Ramos (cell line): Measurements from ENCODE around the gene PSMC5.
"Not testable (repeated sequence)": the region's sequence is repeated elsewhere in the genome, so short reads cannot be mapped to it uniquely, and the experiment has no call there.

Source experiments
- in situ Hi-C: fragments of 300-500 bp; cut with MboI; formaldehyde crosslinking; loops from one replicate; pipeline ENCODE4 v1.14.3; 2022; ENCODE audit warnings: low sequenced_read_pairs; ENCODE audit not compliant: unreplicated experiment

The PSMC5 gene

DNA sequence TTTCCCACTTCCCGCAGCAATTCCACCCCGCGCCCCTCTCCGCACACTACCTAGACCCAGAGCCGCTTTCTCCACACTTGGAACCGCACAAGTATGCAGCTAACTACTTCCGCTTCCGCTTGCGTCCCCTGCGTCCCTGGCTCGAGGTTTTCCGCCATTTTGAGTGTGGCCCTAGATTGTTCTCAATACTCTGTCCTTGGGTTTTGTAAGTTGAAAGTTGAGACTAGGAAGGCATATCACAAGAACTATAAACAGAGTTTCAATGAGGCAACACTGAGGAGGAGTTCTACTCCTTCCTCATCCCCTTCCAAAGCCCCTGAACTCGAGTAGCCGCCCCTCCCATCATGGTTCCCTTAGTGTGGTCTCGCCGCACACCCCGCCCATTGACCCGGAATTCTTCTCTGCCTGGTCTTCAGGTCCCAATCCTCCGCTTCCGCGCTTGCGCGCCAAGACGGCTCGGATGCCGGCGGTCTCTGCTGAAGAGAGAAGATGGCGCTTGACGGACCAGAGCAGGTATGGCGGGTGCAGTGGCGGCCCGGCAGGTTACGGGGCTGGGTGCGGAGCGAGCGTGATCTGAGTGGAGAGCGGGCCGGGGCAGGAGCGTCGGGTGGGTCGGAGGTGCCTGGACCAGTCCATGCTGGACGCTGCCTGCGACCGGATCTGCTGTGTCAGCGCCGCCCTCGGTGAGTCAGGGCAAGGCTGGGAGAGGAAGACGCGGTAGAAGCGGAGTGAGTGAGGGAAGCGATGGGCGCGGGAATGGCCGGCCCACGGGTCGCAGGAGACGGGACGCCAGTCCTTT lies at the start of gene PSMC5, which contains the start of gene FTSJ3:
TSS of gene PSMC5 (plus strand) at position 430 of the 799 bp plus-strand sequence. CDS start at position 490, 60 bp downstream.
TSS of gene FTSJ3 (minus strand) at position 662 of the 799 bp plus-strand sequence. CDS start 761 bp downstream, outside the sequence.
- in situ Hi-C loops, result no loop called here

DNA sequence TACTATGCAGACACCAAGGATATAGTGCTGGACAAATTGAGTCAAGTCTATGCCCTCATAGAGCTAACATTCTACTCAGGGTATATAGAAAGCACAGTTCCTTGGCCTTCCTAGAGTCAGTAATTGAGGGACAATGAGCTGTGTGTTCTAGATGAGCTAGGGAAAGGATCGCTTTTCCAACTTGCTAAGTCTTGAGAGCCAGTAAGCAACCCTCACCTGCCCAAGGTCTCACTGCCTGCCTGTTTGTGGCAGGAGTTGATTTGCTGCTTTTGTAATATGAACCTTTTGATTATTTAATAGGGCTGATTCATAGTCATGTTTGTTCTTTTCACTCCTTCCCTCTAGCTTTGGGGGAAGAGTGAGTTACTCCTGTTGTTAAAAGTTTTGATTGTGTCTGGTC lies 46.7 kb upstream of the PSMC5 start:
- in situ Hi-C loops, result no loop called here

DNA sequence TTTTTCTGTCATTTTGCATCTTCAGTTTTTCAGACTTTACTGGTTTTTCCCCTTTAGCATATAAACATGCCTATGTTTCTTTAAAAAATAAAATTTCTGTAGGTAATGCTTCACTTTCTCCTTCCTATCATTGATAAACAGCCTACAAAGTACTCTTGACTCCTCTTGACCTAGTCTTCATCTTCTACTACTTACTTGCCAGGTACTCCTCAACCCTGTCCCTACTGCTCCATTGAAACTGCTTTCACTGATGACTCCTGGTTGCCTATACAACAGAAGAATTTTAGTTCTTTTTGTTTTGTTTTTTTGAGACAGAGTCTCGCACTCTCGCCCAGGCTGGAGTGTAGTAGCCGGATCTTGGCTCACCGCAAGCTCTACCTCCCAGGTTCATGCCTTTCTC lies 46.3 kb upstream of the PSMC5 start:
- in situ Hi-C loops, result no loop called here

DNA sequence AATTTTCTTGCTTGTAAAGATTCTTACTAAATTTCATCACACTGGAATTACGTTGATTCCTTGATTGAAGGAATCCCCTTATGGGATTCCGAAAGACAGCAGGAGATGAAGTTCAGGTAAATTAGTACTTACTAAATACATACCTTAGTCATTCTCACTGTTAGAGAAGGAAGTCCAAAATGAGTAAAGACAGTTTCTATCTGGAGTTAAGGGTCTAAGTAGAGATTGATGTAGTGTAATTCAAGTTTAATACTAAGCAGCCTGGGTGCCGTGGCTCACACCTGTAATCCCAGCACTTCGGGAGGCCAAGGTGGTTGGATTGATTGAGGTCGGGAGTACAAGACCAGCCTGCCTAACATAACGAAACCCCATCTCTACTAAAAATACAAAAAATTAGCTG lies 43.7 kb upstream of the PSMC5 start:
- in situ Hi-C loops, result no loop called here

DNA sequence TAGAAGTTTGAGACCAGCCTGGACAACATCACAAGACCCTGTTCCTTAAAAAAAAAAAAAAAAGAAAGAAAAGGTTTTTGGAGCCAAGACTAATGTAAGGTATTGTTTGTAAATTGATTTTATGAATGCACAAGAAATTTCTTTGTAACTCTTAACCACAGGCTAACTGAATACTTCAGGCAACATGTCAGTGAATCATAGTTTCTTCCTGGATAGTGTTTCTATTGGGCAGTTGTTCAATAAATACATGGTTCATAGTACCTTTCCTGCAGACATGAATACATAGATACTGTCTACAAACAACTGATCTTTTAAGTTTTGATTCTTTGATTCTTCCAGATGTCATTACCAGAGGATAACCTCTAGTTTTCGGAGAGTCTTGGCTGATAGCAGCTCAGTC lies 41.7 kb upstream of the PSMC5 start:
- in situ Hi-C loops, result no loop called here

DNA sequence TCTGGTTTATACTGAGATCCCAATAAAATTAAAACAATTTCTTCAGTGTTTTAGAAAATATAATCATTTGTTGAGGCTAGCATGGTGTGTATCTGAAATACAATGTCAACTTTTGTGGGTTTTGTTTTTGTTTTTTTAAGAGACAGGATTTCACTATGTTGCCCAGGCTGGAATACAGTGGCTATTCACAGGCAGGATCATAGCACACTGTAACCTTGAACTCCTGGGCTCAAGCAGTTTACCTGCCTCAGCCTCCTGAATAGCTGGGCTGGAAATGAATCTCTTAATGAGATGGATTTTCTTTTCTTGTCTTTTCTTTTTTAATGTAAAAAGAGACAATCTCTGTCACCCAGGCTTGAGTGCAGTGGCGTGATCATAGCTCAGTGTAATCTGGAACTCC lies 41.1 kb upstream of the PSMC5 start:
- in situ Hi-C loops, result no loop called here

DNA sequence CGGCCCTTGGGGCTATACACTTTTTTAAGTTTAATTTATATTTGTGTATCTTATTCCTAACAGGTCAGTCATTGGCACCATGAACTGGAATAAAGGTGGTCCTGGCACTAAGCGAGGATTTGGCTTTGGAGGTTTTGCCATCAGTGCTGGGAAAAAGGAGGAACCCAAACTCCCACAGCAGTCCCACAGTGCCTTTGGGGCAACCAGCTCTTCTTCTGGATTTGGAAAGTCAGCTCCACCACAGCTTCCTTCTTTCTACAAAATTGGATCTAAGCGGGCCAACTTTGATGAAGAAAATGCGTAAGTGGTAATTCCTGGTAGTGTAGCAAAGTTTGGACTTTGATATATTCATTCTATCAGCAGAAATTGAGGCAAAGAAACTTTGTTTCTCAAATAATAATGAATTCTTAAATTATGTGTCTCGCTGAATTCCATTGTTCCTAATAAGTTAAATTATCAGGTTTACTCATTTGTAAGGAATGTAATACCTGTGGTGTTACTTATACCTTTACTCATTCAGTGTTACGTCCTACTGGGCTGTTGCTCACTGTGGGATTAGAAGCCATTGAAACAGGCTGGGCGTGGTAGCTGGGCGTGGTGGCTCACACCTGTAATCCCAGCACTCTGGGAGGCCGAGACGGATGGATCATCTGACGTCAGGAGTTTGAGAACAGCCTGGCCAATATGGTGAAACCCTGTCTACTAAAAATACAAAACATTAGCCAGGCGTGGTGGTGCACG lies 40.1 kb upstream of the PSMC5 start:
- in situ Hi-C loops, result no loop called here

DNA sequence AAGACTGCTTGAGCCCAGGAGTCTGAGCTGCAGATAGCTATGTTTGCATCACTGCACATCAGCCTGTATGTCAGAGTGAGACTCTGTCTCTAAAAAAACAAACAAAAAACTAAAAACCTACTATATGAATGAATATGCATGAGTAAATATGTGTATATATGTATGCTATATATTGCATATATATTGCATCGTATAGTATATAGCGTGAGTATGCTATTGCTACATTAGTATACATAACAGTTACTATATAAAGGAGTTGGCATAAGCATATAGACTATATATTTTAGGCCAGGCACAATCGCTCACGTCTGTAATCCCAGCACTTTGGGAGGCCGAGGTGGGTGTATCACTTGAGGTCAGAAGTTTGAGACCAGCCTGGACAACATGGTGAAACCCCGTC lies 37.2 kb upstream of the PSMC5 start:
- in situ Hi-C loops, result no loop called here

DNA sequence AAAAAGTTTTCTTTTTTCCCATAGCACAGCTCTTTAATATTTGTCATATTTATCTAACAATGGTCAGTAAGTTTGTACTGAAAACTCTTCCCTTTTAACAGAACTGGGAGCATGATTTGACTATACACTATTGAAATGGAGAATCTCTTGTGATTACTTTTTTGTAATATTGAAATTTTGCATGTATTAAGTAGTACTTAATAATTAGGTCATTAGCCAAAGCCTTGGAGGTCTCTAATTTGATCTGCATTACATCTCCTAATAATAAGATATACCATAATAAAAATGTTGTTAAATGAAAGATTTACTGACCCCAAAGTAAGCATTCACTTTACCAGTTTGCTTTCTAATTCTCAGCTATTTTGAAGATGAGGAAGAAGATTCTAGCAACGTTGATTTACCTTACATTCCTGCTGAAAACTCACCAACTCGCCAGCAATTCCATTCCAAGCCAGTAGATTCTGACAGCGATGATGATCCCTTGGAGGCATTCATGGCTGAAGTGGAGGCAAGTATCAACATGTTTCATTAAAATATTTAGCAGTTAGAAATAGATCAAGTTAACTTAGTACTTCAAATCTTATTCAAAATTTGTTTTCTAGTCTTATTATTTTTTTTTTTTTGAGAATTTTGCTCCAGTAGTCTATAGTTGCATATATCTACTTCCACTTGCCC lies 35.0 kb upstream of the PSMC5 start:
- in situ Hi-C loops, result no loop called here

DNA sequence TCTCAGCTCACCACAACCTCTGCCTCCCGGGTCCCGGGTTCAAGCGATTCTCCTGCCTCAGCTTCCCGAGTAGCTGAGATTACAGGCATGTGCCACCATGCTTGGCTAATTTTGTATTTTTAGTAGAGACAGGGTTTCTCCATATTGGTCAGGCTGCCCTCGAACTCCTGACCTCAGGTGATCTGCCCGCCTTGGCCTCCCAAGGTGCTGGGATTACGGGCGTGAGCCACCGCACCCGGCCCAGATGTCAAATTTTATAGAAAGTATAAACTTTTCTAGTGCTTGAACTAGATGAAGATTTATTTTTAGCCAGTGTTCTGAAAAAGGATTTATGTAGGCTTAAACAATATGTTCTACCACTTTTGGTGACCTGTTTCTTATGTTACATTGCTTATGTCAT lies 30.9 kb upstream of the PSMC5 start:
- in situ Hi-C loops, result not testable (repeated sequence)

DNA sequence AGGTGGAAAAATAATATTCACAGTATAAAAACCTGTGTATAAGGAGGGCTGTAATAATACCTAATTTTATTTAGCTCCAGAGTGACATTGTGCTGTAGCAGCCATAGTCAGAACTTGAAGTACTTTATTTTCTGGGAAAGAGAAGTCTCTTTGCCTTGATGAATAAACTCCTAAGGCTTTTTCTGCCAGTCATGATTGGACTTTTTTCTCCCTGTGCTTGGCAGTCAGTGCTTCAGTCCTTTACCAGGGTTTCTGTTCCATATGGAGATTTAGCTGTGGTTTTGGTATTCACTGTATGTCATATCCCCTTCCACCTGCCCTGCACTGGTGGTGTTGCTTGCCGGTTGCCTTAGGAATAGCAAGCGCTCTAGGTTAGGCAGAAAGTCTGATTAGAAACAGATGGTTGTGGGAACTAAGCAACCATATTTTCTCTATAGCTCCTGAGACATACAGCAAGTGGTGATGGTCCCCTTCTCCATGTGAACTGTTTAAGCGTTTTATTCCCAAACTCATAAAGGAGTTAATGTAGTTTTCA lies 28.6 kb upstream of the PSMC5 start:
- in situ Hi-C loops, result no loop called here

DNA sequence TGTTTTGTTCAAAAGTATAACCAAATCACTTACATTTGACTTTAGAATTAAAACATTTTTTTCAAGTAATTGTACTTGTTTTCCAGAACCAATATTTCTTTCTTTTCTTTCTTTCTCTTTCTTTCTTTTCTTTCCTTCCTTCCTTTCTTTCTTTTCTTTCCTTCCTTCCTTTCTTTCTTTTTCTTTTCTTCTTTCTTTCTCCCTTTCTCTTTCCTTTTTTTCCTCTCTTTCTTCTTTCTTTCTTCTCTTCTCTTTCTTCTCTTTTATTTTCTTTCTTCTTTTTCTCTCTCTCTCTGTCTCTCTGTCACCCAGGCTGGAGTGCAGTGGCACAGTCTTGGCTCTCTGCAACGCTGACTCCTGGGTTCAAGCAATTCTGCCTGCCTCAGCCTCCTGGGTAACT lies 26.4 kb upstream of the PSMC5 start:
- in situ Hi-C loops, result no loop called here

DNA sequence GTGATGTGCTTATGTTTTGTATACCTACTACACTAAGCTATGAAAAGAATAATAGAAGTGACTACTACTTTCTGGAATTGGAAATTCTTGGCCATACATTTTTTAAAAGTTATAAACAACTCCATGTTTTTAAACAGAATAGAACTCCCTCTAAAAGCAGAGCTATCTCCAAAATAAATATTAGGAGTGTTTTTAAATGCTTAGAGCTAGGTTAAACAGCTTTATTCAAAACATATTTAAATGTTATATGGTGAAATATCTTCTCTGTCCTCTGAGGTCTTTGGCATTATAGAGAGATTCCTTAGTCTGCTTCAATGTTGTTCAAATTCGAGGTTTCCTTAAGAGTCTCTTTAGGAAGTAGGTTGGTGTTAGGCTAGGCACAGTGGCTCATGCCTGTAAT lies 22.9 kb upstream of the PSMC5 start:
- in situ Hi-C loops, result no loop called here

DNA sequence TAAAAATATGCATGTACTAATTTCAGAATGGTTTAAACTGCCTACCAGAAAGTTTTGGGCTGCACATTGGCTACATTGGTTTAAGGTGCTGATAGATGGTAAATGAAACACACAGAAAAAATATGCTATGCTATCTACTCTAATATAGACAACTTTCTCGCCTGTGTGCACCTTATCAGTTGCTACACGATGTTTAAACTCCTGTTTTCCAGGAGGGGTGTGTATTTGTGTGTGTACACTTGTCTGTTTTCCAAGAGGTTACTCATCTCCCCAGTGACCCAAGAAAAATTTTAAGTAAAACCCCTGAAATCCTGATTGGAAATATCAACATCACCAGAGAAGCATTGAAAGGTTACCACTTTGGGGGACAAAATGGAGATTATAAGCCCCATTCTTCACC lies 21.6 kb upstream of the PSMC5 start:
- in situ Hi-C loops, result no loop called here

DNA sequence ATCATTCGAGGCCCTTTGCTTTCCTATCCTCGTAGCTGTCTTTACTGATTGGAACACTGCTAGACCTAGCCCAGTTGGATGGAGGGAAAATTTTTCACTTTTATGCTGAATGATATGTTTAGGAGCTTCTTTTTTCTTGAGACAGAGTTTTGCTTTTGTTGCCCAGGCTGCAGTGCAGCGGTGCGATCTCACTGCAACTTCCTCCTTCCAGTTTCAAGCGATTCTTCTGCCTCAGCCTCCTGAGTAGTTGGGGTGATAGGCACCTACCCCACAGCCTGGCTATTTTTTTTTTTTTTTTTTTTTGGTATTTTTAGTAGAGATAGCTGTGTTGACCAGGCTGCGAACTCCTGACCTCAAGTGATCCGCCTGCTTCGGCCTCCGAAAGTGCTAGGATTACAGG lies 17.3 kb upstream of the PSMC5 start:
- in situ Hi-C loops, result no loop called here

DNA sequence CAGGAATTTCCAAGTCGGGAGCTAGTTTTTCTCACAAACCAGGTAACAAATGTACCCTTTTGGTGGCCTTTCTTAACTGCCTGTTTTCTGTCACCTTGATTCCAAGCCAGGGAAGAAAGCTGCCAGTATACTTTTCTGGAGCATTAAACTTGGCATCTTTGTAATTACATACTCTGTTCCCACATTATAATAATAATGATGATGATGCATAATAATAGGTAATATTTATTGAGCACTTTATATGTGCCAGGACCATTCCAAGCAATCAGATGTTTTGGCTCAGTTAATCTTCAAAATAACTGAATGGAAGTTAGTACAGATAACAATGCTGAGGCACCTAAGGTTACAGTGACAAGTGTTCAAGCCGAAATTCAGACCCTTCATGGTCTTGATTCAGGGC lies 11.1 kb upstream of the PSMC5 start:
- in situ Hi-C loops, result no loop called here

DNA sequence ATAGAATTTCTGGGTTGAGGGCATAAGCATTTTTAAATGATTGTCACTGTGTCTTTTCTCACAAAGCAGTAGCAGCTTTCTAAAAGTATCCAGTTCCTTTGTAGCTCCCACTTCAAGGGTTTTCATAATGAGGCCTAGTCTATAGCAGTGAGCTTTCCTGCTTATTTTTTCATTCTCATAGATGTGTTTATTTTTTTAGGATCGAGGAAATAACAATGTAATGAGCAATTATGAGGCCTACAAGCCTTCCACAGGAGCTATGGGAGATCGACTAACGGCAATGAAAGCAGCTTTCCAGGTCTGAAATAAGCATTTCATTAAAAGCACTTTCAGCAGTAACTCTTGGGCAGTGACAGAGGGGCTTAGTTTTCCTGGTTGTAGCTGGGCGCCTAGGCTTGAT lies 10.6 kb upstream of the PSMC5 start:
- in situ Hi-C loops, result no loop called here

DNA sequence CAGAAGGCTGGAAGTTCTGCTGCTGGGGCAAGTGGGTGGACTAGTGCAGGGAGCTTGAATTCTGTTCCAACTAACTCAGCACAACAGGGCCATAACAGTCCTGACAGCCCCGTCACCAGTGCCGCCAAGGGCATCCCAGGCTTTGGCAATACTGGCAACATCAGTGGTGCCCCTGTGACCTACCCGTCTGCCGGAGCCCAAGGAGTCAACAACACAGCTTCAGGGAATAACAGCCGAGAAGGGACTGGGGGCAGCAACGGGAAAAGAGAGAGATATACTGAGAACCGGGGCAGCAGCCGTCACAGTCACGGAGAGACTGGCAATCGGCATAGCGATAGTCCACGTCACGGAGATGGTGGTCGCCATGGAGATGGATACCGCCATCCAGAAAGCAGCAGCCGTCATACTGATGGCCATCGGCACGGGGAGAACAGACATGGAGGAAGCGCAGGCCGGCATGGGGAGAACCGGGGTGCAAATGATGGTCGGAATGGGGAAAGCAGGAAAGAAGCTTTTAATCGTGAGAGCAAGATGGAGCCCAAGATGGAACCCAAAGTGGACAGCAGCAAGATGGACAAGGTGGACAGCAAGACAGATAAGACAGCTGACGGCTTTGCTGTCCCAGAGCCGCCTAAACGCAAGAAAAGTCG lies 9.4 kb upstream of the PSMC5 start:
- in situ Hi-C loops, result no loop called here

DNA sequence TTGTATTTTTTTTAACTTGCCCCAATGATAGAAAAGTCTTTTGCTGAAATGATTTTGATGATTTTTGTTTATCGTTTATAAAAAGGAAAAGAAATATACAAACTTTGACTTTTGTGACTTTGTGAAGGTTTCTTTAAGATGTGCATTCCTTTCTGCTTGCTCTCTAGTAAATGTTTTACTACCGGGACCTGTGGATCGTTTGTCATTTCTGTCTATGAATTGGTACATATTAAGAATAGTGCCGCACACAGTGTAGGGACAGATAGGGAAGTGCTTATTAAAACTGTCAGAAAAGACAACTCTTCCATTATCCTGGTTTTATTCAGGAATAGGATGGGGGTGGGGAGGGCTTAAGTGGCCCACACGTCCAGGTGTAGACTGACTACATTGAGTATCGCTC lies 8.1 kb upstream of the PSMC5 start:
- in situ Hi-C loops, result no loop called here
